Measurements from ENCODE around the gene KERA.

Gene KERA

DNA sequence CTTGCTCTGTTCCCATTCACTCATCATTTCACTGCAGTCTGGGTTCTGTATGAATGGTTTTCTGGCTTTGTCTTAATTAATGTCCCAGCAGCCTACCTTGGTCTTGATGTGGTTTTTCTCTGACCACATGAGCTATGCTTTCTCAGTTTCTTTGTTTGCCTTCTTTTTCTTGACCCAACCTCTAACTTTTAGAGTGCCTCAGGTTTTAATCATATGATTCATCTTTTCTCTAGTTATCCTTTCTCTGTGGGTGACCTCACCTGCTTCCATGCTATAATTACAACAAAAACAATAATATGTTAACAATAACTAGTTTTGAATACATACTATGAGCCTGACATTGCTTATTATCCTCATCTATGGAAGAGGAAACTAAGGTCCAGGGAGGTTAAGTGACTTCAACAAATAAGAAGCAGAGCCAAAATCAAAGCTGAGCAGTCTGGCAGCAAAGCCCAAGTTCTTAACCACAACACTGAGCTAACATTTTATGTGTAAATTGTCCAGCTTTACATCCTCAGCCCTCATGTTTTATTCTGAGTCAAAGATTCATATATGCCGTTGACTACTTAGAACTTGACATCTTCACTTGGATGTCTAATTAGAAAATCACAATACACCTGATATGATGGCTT is 48.4 kb downstream of the KERA start:
- DNase-seq (ENCODE audit: low read depth): no peak

DNA sequence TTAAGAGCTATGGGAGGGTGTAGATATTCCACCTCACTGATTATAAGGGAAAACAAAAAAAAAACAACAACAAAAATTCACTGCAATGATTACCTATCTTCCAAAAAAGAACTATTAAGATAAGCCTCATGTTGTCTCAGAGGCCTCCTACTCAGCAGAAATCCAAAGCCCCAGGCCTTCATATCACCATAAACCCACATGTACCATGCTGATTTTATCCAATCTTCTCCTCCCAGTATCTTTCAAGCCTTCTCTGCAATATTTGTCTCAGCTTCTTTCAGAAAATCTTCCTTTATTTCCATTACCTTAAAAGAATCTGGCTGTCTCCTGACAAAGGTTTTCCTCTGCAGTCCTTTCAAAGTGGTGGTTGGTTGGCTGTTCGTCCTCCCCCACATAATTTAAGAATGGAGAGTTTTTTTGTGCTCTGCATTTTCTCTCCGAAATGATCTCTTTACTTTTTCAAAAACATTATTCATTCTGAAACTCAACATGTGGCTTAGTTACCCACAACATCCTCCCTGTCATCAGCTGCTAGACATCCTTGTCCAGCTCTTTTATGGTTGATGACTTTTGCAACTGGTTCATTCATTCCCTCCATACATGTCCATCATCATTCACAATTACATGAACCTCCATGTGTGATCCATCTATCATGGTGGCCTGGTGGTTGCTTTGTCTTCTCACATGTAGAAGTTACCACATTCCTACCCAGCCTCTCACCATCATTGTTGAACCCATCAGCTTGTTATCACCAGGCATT is 50.1 kb downstream of the KERA start:
- no peak for DNase-seq (ENCODE audit: low read depth)

DNA sequence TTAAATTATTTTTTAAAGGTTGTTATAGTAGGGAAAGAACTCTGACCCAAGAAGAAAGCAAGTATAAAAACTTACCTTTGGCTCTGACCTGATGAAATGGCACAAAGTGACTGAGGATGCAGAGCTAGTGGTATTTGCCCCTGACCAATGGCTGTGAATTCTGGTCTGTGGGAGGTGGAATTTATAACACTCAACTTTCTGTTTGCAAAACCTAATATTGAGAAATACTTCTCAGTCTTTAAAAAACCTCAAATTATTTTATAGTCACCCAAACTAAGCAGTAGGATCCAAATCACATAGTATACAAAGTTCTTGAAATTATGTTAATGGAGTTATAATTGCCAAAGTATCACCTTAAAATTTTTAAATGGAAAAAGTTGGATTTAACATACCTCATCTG is 53.0 kb downstream of the KERA start, which contains the start of gene EPYC:
Gene EPYC, minus strand, starts transcription at position 101 of the 400 bp plus-strand sequence. CDS start 2,407 bp downstream, outside the sequence.
- DNase-seq (ENCODE audit: low read depth): no peak

DNA sequence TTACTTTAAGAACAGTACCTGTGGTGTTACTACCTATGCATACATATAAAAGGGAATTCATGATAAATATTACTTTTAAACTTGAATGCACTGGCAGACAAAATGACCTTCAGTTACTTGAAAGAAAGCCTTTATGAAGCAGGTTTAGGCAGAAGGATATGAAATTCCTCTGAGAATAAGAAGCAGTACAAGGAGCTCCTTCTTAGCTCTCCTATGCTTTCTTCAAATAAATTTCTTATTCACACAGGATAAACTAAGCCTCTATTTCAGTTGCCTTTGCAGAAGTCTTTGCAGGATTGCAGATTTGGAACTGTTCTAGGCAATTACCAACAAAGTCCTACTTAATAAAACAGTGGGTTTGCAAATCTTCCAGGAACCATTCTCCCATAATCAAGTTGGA is 54.1 kb downstream of the KERA start:
- DNase-seq (ENCODE audit: low read depth): no peak

DNA sequence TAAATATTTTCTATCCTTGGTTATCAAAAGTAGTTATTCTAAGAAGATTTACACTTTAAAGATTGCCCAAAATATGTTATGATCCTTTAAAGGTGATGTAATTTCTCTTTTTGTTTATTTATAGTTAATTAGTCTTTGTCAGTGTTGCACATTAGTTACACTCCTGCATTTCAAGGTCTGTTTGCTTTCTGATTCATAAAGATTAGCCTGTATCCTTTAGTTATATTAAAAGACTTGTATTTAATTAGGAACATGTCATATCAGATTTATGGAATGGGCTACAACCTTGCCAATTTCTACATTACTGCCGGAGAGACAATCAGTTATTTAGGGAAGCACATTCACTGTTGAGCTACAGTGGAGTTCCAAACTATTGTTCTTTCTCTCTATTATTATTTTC is 56.5 kb downstream of the KERA start:
- no peak for DNase-seq (ENCODE audit: low read depth)

Data from activated T-cell treated with anti-CD3 and anti-CD28 coated beads for 48 hours (primary cell).